NCI-H446 treated with DMSO at 0.1 percent for 48 hours (cell line): ENCODE measurements around the gene ABCC9.

Source experiments
- DNase-seq: peaks from one replicate; lab custom pipeline; 2025; lab: John Stamatoyannopoulos, UW

Gene ABCC9

DNA sequence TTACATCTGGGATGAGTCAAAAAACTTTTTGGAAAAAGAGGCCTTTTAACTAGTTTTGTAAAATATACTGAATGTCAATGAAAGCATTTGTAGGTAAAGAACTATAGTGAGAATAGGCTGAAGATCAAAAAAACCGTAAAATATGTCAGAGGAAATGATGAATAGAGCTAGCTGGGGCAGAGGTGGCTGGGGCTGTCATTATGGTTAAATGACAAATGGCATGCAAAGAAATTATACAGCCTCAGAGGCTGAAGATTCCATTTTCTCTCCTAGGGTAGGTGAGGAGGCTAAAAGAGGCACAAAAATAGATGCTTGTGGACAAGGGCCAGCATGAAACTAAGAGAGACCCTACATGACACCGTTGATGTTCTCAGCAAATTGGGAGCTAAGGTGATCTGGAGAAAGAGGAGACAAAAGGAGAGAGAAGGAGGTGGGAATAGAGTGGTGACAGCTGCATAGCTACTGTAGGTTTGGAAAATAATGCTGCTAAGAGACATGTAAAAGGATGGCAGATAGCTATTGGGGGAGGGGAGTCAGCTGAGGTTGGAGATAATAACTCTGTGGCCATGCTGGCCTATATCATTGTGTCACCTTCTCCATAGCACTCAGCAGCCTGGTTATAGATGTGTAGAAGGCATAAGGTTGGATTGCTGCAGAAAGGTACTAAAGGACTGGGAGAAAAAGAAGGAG lies 63.8 kb downstream of the ABCC9 start:
- DNase-seq, result no peak

DNA sequence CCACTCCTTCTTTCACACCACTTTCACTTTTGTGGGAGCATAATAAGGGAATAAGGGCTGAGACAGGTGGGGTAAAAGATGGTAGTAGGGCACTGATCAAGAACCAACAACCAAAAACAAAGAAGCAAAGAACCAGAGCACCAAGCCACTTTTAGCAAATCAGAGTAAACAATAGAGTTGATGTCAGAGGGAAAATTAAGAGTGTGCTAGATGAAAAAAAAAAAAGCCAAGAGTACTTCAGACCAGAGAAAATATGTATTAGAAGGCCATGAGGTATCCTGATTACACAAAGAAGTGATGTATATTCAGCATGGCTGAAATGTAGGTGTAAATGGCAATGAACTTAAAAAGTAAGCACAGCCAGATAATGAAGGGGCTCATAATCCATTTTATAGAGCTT lies 75.4 kb downstream of the ABCC9 start:
- no peak for DNase-seq

DNA sequence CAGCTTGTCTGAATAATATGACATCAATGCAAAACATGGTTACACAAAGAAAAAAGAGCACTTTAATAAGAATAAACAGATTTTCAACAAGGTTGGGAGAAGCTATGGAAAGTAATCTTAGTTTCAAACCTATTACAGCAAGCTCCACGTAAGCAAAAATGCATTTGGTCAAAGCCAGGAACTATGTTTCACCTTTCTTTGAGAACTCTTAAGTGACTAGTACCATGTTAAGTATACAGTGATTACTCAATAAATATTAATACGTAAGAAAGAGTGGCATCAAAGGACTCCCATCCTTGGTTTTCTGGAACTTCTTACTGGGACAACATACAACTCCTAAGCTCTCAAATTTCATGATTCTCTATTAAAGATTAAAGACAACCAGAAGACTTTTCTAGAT lies 80.7 kb downstream of the ABCC9 start:
- DNase-seq, result no peak

DNA sequence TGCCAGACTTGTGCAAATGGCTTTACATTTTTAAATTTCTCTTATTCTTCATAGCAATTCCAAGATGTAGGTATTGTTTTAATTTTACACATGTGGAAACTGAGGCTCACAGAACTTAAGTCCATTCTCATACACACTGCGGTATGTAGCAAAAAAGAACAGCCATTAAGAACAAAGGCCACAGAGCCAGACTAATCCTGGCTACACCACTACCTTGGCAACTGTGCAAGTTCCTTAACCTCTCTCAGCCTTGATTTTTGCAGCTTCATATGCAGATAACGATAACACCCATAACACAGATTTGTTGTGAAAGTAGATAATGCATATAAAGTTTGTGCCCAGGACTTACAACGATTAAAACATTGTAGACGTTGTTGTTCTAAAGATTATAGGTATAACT lies 81.1 kb downstream of the ABCC9 start:
- DNase-seq, result no peak

DNA sequence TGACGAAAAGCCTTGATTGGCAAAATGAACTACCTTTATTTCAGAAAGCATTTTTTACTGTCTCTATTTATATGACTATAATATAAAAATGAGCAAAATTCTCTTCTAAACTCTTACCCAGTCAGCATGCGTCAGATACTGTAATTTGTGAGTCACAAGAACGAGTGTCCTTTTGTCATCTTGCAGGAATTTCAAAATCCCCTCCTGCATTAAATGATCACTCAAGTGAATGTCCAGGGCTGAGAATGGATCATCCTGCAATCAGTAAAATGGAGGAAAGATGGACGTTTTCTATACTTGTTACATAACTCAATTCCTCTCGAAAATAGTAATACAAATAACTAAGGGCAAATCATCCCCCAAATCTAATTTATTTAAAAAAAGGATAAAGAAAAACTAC lies 89.0 kb downstream of the ABCC9 start:
- DNase-seq, result no peak

DNA sequence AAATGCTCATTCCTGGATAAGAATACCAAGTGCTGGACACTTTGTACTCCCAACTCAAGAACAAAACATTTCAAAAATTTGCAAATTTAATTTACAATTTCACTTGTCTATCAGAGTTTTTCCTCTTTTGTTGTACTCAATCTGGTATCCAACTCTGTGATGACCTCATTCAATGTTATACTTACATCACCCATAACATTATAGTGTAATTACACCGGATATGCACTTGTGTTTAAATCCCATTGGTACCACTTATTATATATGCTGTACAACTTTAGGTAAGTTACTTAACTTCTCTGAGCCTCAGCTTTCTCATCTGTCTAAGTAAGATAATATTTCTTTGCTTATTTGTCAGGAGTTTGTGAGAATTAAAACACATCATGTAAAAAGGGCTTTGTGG lies 90.1 kb downstream of the ABCC9 start:
- DNase-seq, result no peak

DNA sequence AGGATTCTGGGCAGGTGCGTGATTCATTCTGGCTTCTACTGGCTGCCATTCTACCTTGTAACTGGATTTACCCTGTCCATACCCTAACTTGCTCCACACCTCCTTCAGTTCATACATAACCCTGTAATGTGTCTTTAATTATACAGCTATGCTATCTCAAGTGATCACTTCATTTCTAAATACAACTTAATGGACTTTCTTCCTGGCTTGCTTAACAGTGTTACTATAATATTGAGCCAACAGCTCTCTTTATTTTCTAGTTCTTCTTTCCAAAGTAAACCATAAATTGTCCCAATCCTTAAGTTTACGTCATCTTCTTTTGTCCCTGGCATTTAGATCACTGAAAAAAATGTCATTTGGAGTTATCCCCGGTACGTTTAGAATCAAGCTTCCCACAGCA lies 90.8 kb downstream of the ABCC9 start:
- DNase-seq, result no peak

DNA sequence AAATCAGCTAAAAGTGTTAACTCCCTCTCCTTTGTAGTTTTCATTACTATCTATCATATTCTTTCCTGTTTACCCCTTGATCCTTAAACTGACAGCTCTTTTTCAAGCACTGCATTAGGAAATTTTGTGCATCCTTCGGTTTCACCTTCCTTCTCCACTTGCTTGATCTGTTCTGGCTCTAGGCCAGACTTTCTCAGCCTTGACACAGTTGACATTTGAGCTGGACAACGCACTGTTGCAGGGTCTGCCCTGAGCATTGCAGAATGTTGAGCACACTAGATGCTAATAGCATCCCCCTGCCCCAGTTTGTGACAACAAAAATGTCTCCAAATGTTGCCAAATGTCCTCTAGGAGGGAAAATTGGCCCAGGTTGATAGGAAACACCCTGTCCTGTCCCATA lies 91.3 kb downstream of the ABCC9 start:
- DNase-seq, result no peak

DNA sequence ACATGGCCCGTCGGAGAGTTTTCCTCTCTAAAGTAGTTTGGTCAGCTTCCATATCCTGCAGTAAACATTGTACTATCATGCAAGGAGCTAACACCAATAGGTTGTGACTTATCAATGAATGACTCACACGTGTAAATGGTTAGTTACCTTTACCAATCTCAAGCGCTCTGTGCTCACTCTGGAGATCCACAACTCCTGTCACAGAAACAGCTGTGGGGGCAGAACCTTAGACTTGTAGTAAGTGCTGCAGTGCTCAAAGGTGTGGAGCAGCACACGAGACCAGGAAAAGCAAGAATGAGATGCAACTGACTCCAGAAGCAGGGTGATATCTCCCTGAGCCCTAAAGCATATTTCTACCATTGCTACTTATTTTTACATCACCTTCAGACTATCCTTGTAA lies 93.0 kb downstream of the ABCC9 start:
- no peak for DNase-seq

DNA sequence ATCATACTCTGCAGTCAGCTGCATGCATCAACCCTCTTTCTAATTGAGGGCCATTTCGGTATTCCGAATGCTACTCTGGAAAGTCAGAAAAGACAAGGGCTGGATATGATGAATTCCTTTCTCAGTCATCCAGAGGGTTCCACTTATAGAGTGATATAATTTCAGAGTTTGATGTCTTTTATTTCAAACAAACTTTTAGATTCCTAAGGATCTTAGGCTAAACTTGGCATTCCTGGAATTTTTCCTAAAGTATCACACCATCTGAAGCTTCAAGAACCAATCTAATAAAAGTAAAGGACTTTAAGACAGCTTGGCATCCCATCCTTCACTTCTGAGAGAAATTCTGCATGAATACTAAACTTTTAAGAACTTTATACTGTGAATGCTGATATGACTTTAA lies 97.4 kb downstream of the ABCC9 start:
- DNase-seq, result no peak

DNA sequence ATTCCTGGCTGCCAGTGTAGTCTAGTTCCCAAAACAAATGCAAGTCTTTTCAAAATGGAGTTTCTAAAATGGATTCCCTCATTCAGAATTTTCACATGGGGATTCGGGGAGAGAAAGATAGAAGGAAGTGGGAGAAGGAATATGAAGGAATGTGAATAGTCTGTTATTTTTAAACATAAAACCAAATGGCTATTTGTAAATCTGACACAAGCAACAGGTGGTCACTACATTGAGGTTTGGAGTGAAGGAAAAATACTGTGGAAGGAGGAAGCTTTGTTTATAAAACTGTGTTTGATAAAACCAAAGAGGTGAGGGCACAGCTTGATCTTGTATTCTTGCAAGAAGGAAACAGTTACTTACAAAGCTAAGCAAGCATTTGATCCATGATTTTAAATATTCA lies 101.5 kb downstream of the ABCC9 start:
- no peak for DNase-seq

DNA sequence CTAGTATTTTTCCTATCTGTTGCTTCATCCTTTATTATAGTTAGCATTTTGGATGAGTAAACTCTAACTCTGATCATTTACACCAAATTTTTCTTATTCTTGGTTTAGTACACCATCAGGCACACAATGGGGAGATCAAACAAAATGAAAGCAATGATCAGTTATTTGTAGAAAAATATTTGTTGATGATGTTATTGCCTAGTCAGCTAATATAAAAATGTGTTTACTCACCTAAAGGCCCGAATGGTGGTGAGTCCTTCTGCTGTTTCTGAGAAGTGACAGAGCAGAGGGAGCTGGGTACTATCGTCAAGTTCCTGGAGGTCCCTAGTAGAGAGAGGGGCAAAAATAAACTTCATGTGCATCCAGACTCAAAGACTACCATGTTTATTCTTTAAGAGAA lies 103.4 kb downstream of the ABCC9 start:
- no peak for DNase-seq

DNA sequence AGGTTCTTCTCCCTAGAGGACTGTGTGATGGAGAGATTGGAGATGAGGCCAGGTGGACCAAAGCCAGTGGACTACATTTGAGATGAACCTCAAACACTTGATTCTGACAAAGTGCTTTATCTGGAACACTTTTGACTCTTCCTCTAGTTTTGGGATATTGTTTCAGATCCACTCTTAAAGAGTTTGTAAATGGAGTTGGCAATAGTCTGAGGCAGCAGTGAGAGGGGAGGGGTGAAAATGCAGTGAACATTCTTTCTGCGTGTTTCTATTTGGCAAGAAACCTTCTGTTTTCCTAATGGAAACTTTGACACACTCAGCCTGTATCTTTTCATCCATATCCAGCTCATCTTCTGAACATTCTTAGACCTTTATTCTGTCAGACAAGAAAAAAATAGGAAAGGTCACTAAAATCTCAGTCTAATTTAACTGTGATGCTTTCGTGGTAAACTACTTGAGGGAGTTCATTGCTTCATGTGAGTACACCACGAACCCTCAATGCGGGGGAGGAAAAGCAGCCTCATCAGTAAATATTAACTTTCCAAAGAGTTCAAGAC lies 109.4 kb downstream of the ABCC9 start:
- DNase-seq, result no peak

DNA sequence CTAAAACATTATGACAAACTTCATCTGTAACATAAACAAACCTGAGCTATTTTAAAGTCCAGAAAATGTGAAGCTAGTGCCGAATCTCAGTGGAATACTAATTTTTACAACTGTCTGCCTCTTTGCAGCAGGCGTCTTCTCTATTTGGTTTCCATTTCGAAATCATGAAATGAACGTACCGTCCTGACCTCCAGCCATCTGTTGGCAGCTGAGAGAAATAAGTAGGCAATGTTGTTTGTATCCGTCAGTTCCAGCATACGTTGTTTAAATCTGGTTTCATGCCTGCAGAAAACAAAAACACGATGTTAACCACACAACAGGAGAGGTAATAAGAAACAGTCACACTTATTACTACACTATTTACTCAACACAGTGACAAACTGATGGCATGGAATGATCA lies 112.4 kb downstream of the ABCC9 start:
- peak; percentile 85 for DNase-seq

DNA sequence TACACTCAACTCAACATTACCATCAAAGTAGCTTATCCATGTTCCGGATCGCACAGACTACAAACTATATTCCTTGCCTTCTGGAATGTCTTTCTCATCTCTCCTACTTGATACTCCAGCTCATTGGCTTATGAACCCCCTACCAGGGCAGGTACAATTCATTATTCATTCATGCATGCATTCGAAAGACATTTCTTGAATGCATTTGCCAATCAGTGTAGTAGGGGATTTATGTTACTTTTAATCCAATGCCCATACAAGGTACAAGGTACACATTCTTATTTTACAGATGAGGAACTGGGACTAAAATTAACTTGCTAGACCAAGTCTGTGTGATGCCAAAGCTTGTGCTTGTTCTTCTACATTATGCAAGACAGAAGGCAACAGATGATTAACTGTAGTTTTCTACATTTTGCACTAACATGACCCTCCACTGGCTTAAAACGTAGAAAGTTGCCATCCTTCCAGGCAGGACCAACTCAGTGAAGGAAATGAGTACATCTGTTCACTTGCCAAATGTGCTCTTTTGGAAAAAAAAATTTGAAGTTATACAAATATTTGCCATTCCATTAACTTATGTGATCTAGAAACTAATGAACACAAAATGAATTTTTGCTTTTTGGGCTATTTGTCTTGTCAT lies 113.0 kb downstream of the ABCC9 start:
- peak; percentile 85 for DNase-seq

DNA sequence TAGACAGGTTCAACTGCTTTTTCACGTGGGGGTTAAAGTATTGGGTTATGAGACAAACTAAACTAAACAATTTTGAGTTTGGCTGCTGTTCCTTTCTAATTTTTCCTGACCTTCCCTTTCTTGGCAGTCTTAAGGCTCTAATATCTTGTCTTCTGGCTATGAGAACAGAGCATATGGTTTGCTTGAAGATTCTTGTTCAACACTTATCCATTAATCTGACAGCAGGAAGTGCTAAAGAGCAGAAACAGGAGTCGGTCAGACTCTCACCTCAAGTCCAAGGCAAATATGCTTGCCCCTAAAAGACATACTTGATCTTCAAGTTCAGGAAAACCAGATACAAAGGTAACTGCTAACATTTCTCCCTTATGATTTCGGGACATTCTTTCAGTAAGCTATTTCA lies 114.1 kb downstream of the ABCC9 start:
- DNase-seq, result peak; percentile 8

DNA sequence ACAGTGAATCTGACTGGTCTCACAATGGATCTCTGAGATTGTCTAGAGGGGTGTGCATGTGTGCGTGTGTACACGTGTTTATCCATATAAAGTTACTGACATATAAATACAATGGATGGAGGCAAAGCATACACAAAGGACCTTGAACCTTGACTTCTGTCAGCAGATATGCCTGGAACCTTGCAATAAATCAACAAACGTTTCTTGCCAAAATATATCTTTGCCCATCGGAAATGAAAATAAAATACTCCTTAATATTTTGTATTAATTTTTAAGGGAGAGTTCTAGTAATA lies 114.7 kb downstream of the ABCC9 start:
- DNase-seq, result no peak

DNA sequence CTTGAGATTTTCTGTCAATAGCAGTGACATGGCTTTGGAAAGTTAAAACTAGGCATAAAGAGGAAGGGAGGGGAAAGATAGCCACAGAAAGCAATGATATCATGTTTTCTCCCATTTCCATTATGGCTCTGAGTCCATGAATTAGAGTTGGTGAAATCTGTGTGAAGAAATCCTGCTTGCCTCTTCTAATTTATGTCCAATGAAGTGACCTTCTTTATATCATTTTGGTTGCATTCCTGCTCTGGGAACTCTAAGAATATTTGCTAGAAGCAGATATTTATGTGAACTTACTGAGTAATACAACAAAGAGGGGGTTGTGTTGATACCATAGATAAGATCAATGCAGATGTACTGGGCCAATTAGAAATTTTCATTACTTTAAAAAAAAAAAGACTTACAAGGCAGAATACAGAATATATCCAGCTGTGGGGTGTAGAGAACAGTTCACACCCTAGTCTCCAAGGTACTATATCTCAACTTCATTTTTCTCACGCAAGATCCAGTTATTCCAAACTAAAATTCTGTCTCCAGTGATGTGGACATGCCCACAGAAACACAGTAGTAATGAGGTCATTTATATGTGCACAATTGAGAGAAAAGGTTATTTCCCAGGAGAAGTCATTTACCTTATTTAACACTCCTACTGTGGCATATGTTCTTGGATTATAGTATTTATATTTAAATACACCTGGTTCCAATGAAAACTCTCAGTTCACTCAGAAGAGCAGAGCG lies 115.2 kb downstream of the ABCC9 start:
- DNase-seq, result no peak

DNA sequence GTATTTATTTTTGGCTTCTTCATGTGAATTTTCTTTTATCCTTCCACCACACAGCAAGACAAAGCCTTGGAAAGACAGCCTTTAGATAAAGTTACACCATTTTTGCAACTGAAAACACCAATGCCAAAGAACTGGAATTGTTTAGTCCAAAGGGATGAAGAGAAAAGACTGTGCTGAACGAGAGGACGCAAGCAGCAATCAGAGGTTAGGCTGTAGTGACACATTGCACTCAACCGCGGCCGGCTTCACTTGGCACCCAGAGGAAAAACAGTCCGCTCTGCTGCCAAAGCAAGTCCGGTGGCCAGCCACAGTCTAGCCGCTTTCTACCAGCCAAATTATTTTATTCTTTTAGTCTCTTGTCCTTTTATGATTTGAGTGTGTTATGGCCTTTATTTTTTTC lies 117.6 kb downstream of the ABCC9 start:
- peak; percentile 20 for DNase-seq

DNA sequence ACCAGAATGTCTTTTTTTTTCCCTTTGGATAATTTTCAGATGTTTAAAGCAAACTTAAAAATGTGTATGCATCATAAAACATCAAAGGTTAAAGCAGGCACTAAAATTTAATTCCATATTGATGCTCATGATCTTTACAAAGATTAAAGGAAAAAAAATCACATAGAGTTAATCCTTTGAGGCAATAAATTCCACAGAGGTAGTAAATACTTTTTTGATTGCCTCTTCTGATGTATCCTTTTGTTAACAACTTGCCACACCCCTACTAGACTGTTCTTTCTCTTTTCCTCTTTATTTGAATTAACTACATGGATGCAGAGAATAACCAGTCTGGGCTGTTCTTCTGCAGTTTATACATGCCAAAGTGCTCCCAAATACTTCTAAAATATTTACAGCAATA lies 121.5 kb downstream of the ABCC9 start:
- DNase-seq, result no peak

DNA sequence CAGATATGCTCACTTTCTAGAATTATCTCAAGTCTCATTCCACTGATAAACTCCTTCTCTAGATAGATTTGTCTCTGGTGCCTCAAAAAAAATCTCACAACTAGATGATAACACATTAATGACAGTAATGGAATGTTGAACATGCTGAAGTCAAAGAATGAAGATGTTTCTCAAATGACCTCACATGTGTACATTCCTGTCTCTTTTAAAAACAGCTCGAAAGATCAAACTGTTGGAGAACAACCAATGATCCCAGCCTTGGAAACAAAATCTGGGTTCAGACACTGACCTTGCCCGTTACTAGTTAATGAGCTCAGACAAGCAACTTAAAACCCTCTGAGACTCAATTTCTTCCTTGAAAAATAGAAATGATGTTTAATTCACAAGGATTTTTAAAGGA lies 122.0 kb downstream of the ABCC9 start:
- DNase-seq, result no peak

DNA sequence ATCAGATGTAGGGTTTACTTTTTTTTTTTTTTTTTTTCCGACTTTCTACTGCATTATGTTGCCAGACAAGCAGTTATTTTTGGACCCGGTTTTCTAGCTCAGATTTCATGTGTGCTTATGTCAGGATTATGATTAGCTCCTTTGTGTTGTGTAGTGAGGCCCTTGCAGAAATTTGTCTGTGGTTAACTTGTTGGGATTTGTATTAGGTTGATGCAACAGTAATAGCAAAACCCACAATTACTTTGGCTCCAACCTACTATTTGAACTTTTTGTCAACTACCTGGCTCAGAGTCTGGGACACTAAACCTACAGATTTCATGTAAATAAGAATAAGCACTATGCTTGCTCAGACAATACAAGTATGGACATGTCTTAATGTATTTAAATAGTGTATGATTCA lies 122.6 kb downstream of the ABCC9 start:
- DNase-seq, result no peak

DNA sequence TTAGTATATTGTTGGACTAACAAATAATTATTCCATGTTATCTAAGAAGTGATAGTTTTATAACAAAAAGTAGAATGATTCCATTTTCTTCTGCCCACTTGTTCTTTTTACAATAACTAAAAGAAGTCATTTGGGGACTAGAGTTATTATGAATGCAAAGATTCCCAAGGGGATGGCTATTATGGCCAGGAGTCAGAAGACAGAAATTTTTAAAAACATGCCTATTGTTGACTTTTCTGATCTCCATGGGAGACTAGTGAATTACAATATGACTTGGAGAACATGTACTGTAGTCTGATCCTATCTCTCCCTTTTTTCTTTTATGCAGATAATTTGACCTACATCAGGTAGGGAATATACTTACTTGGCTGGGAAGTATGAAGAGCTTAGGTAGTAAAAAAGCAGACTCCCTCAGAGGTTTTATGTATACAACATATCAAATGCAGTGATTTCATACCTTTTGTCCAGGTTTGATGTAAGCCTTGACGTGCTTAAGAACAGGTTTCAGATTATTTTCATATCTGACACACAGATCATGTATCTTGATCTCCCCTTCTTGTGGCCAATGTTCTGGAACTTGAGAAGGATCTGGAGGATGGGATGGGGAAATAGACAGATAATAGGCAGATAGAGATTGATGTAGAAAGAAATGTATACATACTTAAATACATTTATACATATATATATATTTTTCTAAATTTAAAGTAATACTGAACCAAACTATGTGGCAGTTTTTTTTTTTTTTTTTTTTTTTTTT lies 125.7 kb downstream of the ABCC9 start:
- no peak for DNase-seq
